K562 (cell line): ENCODE measurements around the gene AHSG. TPM values are rescaled to one million over a fixed set of nuclear protein-coding genes. Genes with fewer than 3 reads are reported as not detected.

ENCODE experiments used
- CBX5 ChIP-seq: IDR thresholded peaks from 2 replicates; pipeline ENCODE4 v1.6.1; 2014; ENCODE audit warnings: low read depth, borderline replicate concordance
- DPF2 ChIP-seq: fragments of 450-650 bp; IDR thresholded peaks from 2 replicates; pipeline ENCODE4 v1.6.1; 2016
- HDAC1 ChIP-seq, 2 experiments: fragments of 450-650 bp; IDR thresholded peaks; 2 replicates each; pipeline ENCODE4 v1.6.1; 2016 to 2017; ENCODE audit warnings: inconsistent platforms in 1 of 2, mild to moderate bottlenecking in 1 of 2, moderate library complexity in 1 of 2
- MCM3 ChIP-seq: fragments of 450-650 bp; IDR thresholded peaks from 2 replicates; pipeline ENCODE4 v1.6.1; 2016
- MXI1 ChIP-seq: IDR thresholded peaks from 2 replicates; pipeline ENCODE4 v1.6.1; 2011; ENCODE audit warnings: low read depth, mild to moderate bottlenecking, improper control_type of control experiment, low read length
- TOE1 ChIP-seq, 2 experiments: fragments of 450-650 bp in 1 of 2; sonication (generic) in 1 of 2; formaldehyde crosslinking in 1 of 2; IDR thresholded peaks; 2 replicates each; pipeline versions ENCODE4 v1.7.1 to v1.8.0; 2016 to 2022; ENCODE audit warnings: borderline replicate concordance in 2 of 2, mild to moderate bottlenecking in 2 of 2, antibody characterized with exemption in 1 of 2, inconsistent platforms in 1 of 2, low read depth in 1 of 2, missing genetic modification reagents in 1 of 2, moderate library complexity in 1 of 2
- polyA plus RNA-seq, 8 experiments: library from polyadenylated mRNA; depleted of rRNA in 4 of 8; stranded (reverse) in 5 of 8; unstranded in 3 of 8; fragments of >200 nt; fragmentation: Nextera tagmentation in 2 of 8; fragmentation: Illumina TruSeq in 1 of 8; extraction: Ambion mirVana in 2 of 8; extraction: Trizol in 1 of 8; gene quantifications; 2 replicates each; pipeline versions ENCODE4 v1.2.1 to v1.2.3, GENCODE V29; 2011 to 2014; ENCODE audit warnings: inconsistent platforms in 1 of 8, missing spikeins in 1 of 8
- total RNA-seq, 7 experiments: library from RNA; depleted of rRNA in 6 of 7; stranded (reverse); fragments of >200 nt in 6 of 7; fragmentation: Illumina TruSeq in 2 of 7; extraction: Trizol in 2 of 7; gene quantifications; 2 replicates each; pipeline versions ENCODE4 v1.2.1 to v1.2.3, GENCODE V29; 2011 to 2021; ENCODE audit warnings: low replicate concordance in 1 of 7
- TF ChIP-seq, protein P1 (sequence below): fragments of 450-650 bp; formaldehyde crosslinking; IDR thresholded peaks from 2 replicates; pipeline ENCODE4 v1.4.0; 2020; ENCODE audit warnings: mild to moderate bottlenecking, moderate library complexity
- TF ChIP-seq, protein P2 (sequence below): fragments of 450-650 bp; IDR thresholded peaks from 2 replicates; pipeline ENCODE4 v1.6.1; 2016; ENCODE audit warnings: mild to moderate bottlenecking
- TF ChIP-seq, protein P3 (sequence below): sonication (generic); formaldehyde crosslinking; IDR thresholded peaks from 2 replicates; pipeline ENCODE4 v1.8.0; 2023; ENCODE audit warnings: mild to moderate bottlenecking, missing genetic modification reagents
- TF ChIP-seq, protein P4 (sequence below), 3 experiments: IDR thresholded peaks in 2 of 3; conservative IDR thresholded peaks in 1 of 3; 2 replicates each; pipeline ENCODE4 v1.5.1; 2011 to 2012; ENCODE audit warnings: low read length in 3 of 3, mild to moderate bottlenecking in 3 of 3, control low read depth in 2 of 3, improper control_type of control experiment in 1 of 3, inconsistent platforms in 1 of 3, low read depth in 1 of 3, mixed read lengths in 1 of 3, moderate library complexity in 1 of 3; ENCODE audit not compliant: insufficient read depth in 2 of 3
- TF ChIP-seq, protein P5 (sequence below), 2 experiments: fragments of 450-650 bp; IDR thresholded peaks; 2 replicates each; pipeline ENCODE4 v1.6.1; 2016
- TF ChIP-seq, protein P6 (sequence below), 2 experiments: fragments of 200-800 bp in 1 of 2; sonication (Bioruptor generic) in 1 of 2; sonication (generic) in 1 of 2; formaldehyde crosslinking in 1 of 2; IDR thresholded peaks in 1 of 2; conservative IDR thresholded peaks in 1 of 2; 2 replicates each; pipeline versions ENCODE4 v1.5.0 to v1.6.1; 2016 to 2020; ENCODE audit warnings: missing compliant biosample characterization in 1 of 2, missing genetic modification characterization in 1 of 2, missing genetic modification reagents in 1 of 2

Gene AHSG
- total and polyA plus RNA-seq, 9 of the 15 experiments (the other 6 are each of a cell fraction or from before 2014, with no cell fraction given) = 0.69 TPM; not detected in 8

DNA sequence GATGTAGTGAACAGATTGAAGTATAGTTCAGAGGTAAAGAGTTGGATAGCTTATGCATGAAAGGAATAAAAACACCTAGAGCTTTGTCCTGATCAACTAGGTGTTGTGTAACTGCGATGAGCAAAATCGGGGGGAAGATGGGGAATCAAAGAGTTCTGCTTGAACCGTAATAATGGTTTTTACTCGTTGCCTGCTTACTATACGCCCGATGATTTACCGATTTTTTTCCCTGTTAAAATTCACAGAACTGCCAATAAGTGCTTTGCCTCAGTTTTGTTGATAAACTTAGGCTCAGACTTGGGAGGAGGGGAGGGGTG, 43.1 kb upstream of the AHSG start (continued):
- TF ChIP-seq DPF2 (no peak), CBX5 (no peak), MXI1 (no peak), HDAC1 (IDR thresholded peaks at IDR 0.05) (no peak), MCM3 (no peak), TOE1 (IDR thresholded peaks at IDR 0.05; ENCODE audit: borderline replicate concordance) (0 out of 2 replicates have a peak, but pooled peaks have one; percentile 12), TOE1 (CRISPR knock-in tag; IDR thresholded peaks at IDR 0.05; ENCODE audit: borderline replicate concordance, low read depth) (no peak)
- TF ChIP-seq, protein P1, sequence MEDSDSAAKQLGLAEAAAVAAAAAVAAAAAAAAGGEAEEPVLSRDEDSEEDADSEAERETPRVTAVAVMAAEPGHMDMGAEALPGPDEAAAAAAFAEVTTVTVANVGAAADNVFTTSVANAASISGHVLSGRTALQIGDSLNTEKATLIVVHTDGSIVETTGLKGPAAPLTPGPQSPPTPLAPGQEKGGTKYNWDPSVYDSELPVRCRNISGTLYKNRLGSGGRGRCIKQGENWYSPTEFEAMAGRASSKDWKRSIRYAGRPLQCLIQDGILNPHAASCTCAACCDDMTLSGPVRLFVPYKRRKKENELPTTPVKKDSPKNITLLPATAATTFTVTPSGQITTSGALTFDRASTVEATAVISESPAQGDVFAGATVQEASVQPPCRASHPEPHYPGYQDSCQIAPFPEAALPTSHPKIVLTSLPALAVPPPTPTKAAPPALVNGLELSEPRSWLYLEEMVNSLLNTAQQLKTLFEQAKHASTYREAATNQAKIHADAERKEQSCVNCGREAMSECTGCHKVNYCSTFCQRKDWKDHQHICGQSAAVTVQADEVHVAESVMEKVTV = no peak
- TF ChIP-seq, protein P2, sequence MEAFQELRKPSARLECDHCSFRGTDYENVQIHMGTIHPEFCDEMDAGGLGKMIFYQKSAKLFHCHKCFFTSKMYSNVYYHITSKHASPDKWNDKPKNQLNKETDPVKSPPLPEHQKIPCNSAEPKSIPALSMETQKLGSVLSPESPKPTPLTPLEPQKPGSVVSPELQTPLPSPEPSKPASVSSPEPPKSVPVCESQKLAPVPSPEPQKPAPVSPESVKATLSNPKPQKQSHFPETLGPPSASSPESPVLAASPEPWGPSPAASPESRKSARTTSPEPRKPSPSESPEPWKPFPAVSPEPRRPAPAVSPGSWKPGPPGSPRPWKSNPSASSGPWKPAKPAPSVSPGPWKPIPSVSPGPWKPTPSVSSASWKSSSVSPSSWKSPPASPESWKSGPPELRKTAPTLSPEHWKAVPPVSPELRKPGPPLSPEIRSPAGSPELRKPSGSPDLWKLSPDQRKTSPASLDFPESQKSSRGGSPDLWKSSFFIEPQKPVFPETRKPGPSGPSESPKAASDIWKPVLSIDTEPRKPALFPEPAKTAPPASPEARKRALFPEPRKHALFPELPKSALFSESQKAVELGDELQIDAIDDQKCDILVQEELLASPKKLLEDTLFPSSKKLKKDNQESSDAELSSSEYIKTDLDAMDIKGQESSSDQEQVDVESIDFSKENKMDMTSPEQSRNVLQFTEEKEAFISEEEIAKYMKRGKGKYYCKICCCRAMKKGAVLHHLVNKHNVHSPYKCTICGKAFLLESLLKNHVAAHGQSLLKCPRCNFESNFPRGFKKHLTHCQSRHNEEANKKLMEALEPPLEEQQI = no peak
- TF ChIP-seq, protein P3, sequence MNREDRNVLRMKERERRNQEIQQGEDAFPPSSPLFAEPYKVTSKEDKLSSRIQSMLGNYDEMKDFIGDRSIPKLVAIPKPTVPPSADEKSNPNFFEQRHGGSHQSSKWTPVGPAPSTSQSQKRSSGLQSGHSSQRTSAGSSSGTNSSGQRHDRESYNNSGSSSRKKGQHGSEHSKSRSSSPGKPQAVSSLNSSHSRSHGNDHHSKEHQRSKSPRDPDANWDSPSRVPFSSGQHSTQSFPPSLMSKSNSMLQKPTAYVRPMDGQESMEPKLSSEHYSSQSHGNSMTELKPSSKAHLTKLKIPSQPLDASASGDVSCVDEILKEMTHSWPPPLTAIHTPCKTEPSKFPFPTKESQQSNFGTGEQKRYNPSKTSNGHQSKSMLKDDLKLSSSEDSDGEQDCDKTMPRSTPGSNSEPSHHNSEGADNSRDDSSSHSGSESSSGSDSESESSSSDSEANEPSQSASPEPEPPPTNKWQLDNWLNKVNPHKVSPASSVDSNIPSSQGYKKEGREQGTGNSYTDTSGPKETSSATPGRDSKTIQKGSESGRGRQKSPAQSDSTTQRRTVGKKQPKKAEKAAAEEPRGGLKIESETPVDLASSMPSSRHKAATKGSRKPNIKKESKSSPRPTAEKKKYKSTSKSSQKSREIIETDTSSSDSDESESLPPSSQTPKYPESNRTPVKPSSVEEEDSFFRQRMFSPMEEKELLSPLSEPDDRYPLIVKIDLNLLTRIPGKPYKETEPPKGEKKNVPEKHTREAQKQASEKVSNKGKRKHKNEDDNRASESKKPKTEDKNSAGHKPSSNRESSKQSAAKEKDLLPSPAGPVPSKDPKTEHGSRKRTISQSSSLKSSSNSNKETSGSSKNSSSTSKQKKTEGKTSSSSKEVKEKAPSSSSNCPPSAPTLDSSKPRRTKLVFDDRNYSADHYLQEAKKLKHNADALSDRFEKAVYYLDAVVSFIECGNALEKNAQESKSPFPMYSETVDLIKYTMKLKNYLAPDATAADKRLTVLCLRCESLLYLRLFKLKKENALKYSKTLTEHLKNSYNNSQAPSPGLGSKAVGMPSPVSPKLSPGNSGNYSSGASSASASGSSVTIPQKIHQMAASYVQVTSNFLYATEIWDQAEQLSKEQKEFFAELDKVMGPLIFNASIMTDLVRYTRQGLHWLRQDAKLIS (CRISPR knock-in tag) = no peak
- TF ChIP-seq, protein P4, sequence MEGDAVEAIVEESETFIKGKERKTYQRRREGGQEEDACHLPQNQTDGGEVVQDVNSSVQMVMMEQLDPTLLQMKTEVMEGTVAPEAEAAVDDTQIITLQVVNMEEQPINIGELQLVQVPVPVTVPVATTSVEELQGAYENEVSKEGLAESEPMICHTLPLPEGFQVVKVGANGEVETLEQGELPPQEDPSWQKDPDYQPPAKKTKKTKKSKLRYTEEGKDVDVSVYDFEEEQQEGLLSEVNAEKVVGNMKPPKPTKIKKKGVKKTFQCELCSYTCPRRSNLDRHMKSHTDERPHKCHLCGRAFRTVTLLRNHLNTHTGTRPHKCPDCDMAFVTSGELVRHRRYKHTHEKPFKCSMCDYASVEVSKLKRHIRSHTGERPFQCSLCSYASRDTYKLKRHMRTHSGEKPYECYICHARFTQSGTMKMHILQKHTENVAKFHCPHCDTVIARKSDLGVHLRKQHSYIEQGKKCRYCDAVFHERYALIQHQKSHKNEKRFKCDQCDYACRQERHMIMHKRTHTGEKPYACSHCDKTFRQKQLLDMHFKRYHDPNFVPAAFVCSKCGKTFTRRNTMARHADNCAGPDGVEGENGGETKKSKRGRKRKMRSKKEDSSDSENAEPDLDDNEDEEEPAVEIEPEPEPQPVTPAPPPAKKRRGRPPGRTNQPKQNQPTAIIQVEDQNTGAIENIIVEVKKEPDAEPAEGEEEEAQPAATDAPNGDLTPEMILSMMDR (IDR thresholded peaks at IDR 0.05 in 2 of 3, conservative IDR thresholded peaks at IDR 0.05 in 1 of 3; ENCODE audit: insufficient read depth in 2 of 3, low read depth in 1 of 3, low read length in 3 of 3) = no peak
- TF ChIP-seq, protein P5, sequence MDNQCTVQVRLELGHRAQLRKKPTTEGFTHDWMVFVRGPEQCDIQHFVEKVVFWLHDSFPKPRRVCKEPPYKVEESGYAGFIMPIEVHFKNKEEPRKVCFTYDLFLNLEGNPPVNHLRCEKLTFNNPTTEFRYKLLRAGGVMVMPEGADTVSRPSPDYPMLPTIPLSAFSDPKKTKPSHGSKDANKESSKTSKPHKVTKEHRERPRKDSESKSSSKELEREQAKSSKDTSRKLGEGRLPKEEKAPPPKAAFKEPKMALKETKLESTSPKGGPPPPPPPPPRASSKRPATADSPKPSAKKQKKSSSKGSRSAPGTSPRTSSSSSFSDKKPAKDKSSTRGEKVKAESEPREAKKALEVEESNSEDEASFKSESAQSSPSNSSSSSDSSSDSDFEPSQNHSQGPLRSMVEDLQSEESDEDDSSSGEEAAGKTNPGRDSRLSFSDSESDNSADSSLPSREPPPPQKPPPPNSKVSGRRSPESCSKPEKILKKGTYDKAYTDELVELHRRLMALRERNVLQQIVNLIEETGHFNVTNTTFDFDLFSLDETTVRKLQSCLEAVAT (IDR thresholded peaks at IDR 0.05) = no peak
- TF ChIP-seq, protein P6, sequence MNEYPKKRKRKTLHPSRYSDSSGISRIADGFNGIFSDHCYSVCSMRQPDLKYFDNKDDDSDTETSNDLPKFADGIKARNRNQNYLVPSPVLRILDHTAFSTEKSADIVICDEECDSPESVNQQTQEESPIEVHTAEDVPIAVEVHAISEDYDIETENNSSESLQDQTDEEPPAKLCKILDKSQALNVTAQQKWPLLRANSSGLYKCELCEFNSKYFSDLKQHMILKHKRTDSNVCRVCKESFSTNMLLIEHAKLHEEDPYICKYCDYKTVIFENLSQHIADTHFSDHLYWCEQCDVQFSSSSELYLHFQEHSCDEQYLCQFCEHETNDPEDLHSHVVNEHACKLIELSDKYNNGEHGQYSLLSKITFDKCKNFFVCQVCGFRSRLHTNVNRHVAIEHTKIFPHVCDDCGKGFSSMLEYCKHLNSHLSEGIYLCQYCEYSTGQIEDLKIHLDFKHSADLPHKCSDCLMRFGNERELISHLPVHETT (CRISPR knock-in tag; conservative IDR thresholded peaks at IDR 0.05 in 1 of 2, IDR thresholded peaks at IDR 0.05 in 1 of 2) = no peak
